Measurements from ENCODE around the gene OSBPL1A. TPM values are rescaled to one million over a fixed set of nuclear protein-coding genes. Genes with fewer than 3 reads are reported as not detected.

The OSBPL1A gene
- total and polyA plus RNA-seq, 2 experiments from 2014 or later: 24.6 to 31.3 TPM

GRCh38 chr18:24142376-24142775, 255.2 kb downstream of the OSBPL1A start:
- no peaks in the 10 kb centered on the region for H3K79me2 ChIP-seq
- no peaks in the 10 kb centered on the region for H3K4me1 ChIP-seq (ENCODE audit: insufficient read depth)
- DNase-seq (ENCODE audit: low spot score): no peak
- H2AFZ ChIP-seq: no peak overlapping the region
- no peak overlapping the region for H3K4me3 ChIP-seq
- no peak for TF ChIP-seq CTCF (IDR thresholded peaks at IDR 0.05; ENCODE audit: poor library complexity)
- TF ChIP-seq EZH2phosphoT487 (IDR thresholded peaks at IDR 0.05; ENCODE audit: low read depth, severe bottlenecking, unreplicated experiment): no peak
- TF ChIP-seq EZH2 (IDR thresholded peaks at IDR 0.05; ENCODE audit: borderline replicate concordance): no peak
- H3K9me2 ChIP-seq (replicated peaks; ENCODE audit: insufficient read depth): no peaks in the 10 kb centered on the region
- no peaks in the 10 kb centered on the region for H3K27me3 ChIP-seq
- no peaks in the 10 kb centered on the region for H3K36me3 ChIP-seq (replicated peaks; ENCODE audit: insufficient read depth, low read depth)
- no peak overlapping the region for H3K4me2 ChIP-seq
- H3K9me3 ChIP-seq (ENCODE audit: low read depth): no peaks in the 10 kb centered on the region
- H4K20me1 ChIP-seq (ENCODE audit: insufficient read depth, poor library complexity, severe bottlenecking): no peaks in the 10 kb centered on the region
- no peak overlapping the region for H3K27ac ChIP-seq

GRCh38 chr18:24140697-24141096, 256.9 kb downstream of the OSBPL1A start:
- Histone ChIP-seq H3K36me3 (replicated peaks; ENCODE audit: insufficient read depth, low read depth) (no peaks in the 10 kb centered on the region), H3K27ac (no peak overlapping the region), H4K20me1 (ENCODE audit: insufficient read depth, poor library complexity, severe bottlenecking) (no peaks in the 10 kb centered on the region), H3K9me3 (ENCODE audit: low read depth) (no peaks in the 10 kb centered on the region), H3K4me3 (no peak overlapping the region), H3K4me2 (no peak overlapping the region), H3K9me2 (replicated peaks; ENCODE audit: insufficient read depth) (no peaks in the 10 kb centered on the region), H2AFZ (no peak overlapping the region), H3K79me2 (no peaks in the 10 kb centered on the region), H3K27me3 (no peaks in the 10 kb centered on the region), H3K4me1 (ENCODE audit: insufficient read depth) (no peaks in the 10 kb centered on the region)
- 91% methylated on average over 2 of the region's 2 CpGs for WGBS (ENCODE audit: low lambda C conversion rate, missing lambda C conversion rate)
- no peak for TF ChIP-seq CTCF (IDR thresholded peaks at IDR 0.05; ENCODE audit: poor library complexity)
- TF ChIP-seq EZH2phosphoT487 (IDR thresholded peaks at IDR 0.05; ENCODE audit: low read depth, severe bottlenecking, unreplicated experiment): no peak
- TF ChIP-seq EZH2 (IDR thresholded peaks at IDR 0.05; ENCODE audit: borderline replicate concordance): no peak
- DNase-seq (ENCODE audit: low spot score): no peak

GRCh38 chr18:24138789-24139616, 258.6 kb downstream of the OSBPL1A start, which contains the start of gene CABYR:
Gene CABYR (plus strand): TSS chr18:24139062. CDS start chr18:24143115, 4,053 bp downstream.
- TF ChIP-seq CTCF (IDR thresholded peaks at IDR 0.05; ENCODE audit: poor library complexity) (no peak), EZH2 (IDR thresholded peaks at IDR 0.05; ENCODE audit: borderline replicate concordance) (no peak), EZH2phosphoT487 (IDR thresholded peaks at IDR 0.05; ENCODE audit: low read depth, severe bottlenecking, unreplicated experiment) (no peak)
- H3K4me2 ChIP-seq: peak within 1 kb of the TSS; percentile 84
- H2AFZ ChIP-seq: peak within 1 kb of the TSS; percentile 97
- H3K27ac ChIP-seq: peak within 1 kb of the TSS; percentile 58
- no peaks in the 10 kb centered on the region for H3K9me2 ChIP-seq (replicated peaks; ENCODE audit: insufficient read depth)
- H4K20me1 ChIP-seq (ENCODE audit: insufficient read depth, poor library complexity, severe bottlenecking): no peaks in the 10 kb centered on the region
- H3K4me1 ChIP-seq (ENCODE audit: insufficient read depth): no peaks in the 10 kb centered on the region
- H3K9me3 ChIP-seq (ENCODE audit: low read depth): no peaks in the 10 kb centered on the region
- peak within 1 kb of the TSS; percentile 39 for H3K4me3 ChIP-seq
- 10% methylated on average over 56 of the region's 63 CpGs for WGBS (ENCODE audit: low lambda C conversion rate, missing lambda C conversion rate)
- H3K27me3 ChIP-seq: no peaks in the 10 kb centered on the region
- H3K79me2 ChIP-seq: no peaks in the 10 kb centered on the region
- H3K36me3 ChIP-seq (replicated peaks; ENCODE audit: insufficient read depth, low read depth): no peaks in the 10 kb centered on the region
- DNase-seq (ENCODE audit: low spot score): peak; percentile 90
